ENCODE data around the gene KLHL29. TPM values are rescaled to one million over a fixed set of nuclear protein-coding genes. Genes with fewer than 3 reads are reported as not detected.

The KLHL29 gene
- total RNA-seq, 1 experiment from 2014 or later, result 16.7 TPM

GRCh38 chr2:23712756-23713151 lies 327.8 kb downstream of the KLHL29 start (continued):
- no peak for TF ChIP-seq EZH2 (IDR thresholded peaks at IDR 0.05)
- TF ChIP-seq ZFX (IDR thresholded peaks at IDR 0.05), result no peak
- no peak for TF ChIP-seq REST (IDR thresholded peaks at IDR 0.05; ENCODE audit: low read depth)
- no peak for TF ChIP-seq SIN3A (IDR thresholded peaks at IDR 0.05; ENCODE audit: low read depth)

GRCh38 chr2:23713351-23713750 lies 328.4 kb downstream of the KLHL29 start:
- ATAC-seq (no peak), DNase-seq (ENCODE audit: low read depth, low spot score) (no peak)
- no peak overlapping the region for H3K27ac ChIP-seq (ENCODE audit: low read depth, low read length)
- ChIA-PET POLR2A (no interaction called here), RAD21 (ENCODE audit: low non-redundant PET in 1 of 2, low total read pairs in 2 of 2, uncharacterized antibody in 2 of 2, unreplicated experiment in 2 of 2) (no interaction called here), CTCF (no interaction called here)
- H3K4me1 ChIP-seq (ENCODE audit: control insufficient read depth in 1 of 2, insufficient read depth in 2 of 2, low read length in 2 of 2), result no peaks in the 10 kb centered on the region
- H3K4me3 ChIP-seq (replicated peaks in 1 of 2; ENCODE audit: low read depth in 1 of 2, low read length in 2 of 2), result no peak overlapping the region
- no peaks in the 10 kb centered on the region for H3K36me3 ChIP-seq (ENCODE audit: control insufficient read depth in 1 of 2, insufficient read depth in 2 of 2, low read length in 2 of 2)
- H3K9me3 ChIP-seq (ENCODE audit: control insufficient read depth in 1 of 2, insufficient read depth in 1 of 2, low read depth in 1 of 2, low read length in 2 of 2), result no peaks in the 10 kb centered on the region
- intact Hi-C loops (cut with micrococcal nuclease), result no loop called here
- H3K79me2 ChIP-seq (ENCODE audit: insufficient read depth, low read length), result no peaks in the 10 kb centered on the region
- H2AFZ ChIP-seq (ENCODE audit: low read depth, low read length, poor library complexity, severe bottlenecking), result no peak overlapping the region
- no peaks in the 10 kb centered on the region for H4K20me1 ChIP-seq (ENCODE audit: insufficient read depth)
- no peak overlapping the region for H3K4me2 ChIP-seq (ENCODE audit: low read length)
- H3K27me3 ChIP-seq (ENCODE audit: insufficient read depth, low read length), result no peaks in the 10 kb centered on the region
- no TSS peak for BruUV-seq (replicated peaks)
- H3K9ac ChIP-seq (ENCODE audit: low read length), result no peak overlapping the region
- no peaks in the 10 kb centered on the region for H3K9me2 ChIP-seq (ENCODE audit: insufficient read depth)
- no peak for TF ChIP-seq POLR2A (IDR thresholded peaks at IDR 0.05; ENCODE audit: borderline replicate concordance, extremely low read depth, insufficient read depth, insufficient read length)
- TF ChIP-seq, protein P1, sequence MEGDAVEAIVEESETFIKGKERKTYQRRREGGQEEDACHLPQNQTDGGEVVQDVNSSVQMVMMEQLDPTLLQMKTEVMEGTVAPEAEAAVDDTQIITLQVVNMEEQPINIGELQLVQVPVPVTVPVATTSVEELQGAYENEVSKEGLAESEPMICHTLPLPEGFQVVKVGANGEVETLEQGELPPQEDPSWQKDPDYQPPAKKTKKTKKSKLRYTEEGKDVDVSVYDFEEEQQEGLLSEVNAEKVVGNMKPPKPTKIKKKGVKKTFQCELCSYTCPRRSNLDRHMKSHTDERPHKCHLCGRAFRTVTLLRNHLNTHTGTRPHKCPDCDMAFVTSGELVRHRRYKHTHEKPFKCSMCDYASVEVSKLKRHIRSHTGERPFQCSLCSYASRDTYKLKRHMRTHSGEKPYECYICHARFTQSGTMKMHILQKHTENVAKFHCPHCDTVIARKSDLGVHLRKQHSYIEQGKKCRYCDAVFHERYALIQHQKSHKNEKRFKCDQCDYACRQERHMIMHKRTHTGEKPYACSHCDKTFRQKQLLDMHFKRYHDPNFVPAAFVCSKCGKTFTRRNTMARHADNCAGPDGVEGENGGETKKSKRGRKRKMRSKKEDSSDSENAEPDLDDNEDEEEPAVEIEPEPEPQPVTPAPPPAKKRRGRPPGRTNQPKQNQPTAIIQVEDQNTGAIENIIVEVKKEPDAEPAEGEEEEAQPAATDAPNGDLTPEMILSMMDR (IDR thresholded peaks at IDR 0.05 in 2 of 3, conservative IDR thresholded peaks at IDR 0.05 in 1 of 3; ENCODE audit: borderline replicate concordance in 1 of 3, insufficient read depth in 1 of 3, low read depth in 2 of 3, low read length in 2 of 3), result no peak
